ENCODE data around the gene SEPSECS. TPM values are rescaled to one million over a fixed set of nuclear protein-coding genes. Genes with fewer than 3 reads are reported as not detected.

Gene SEPSECS
- total RNA-seq = 8.4 and 13.1 TPM in 2 replicates

GRCh38 chr4:25159837-25160713, at the start of gene SEPSECS:
Gene SEPSECS, minus strand, starts transcription at chr4:25160449. Its CDS starts 80 bp downstream, at chr4:25160369.

Other genes starting within 250 kb of the SEPSECS start
- 11.3 and 11.6 TPM in 2 replicates for gene CCDC149, start 247.4 kb downstream of the SEPSECS start, total RNA-seq
- gene LGI2, start 129.5 kb downstream of the SEPSECS start, total RNA-seq = under 0.01 TPM in 1 of 2 replicates, not detected in the other
- gene PI4K2B, start 73.6 kb upstream of the SEPSECS start, total RNA-seq = 31.4 and 51.2 TPM in 2 replicates
- 12.2 and 16.9 TPM in 2 replicates for gene ZCCHC4, start 152.3 kb upstream of the SEPSECS start, total RNA-seq
- gene ANAPC4, start 216.8 kb upstream of the SEPSECS start, total RNA-seq = 26.0 and 42.2 TPM in 2 replicates